NCI-H1694 (cell line): Measurements from ENCODE around the gene OOEP.

ENCODE experiments used
- DNase-seq: peaks from one replicate; lab custom pipeline; 2025; lab: John Stamatoyannopoulos, UW

The OOEP gene

GRCh38 chr6:73364549-73364948 is 5.1 kb downstream of the OOEP start:
- no peak for DNase-seq

- no peak for DNase-seq
Measured at GRCh38 chr6:73364121-73364520, 5.6 kb downstream of the OOEP start.

GRCh38 chr6:73363537-73363875 is 6.2 kb downstream of the OOEP start:
- no peak for DNase-seq

GRCh38 chr6:73362869-73363536 is 6.7 kb downstream of the OOEP start:
- no peak for DNase-seq

GRCh38 chr6:73362358-73362757 is 7.3 kb downstream of the OOEP start, which contains the start of gene KHDC3L:
TSS of gene KHDC3L (plus strand) at chr6:73362658. CDS start at chr6:73362730, 72 bp downstream.
- DNase-seq = no peak

- no peak for DNase-seq
Measured at GRCh38 chr6:73353636-73354593, 15.8 kb downstream of the OOEP start, which contains the start of gene DPPA5. TSS of gene DPPA5 (minus strand) at chr6:73354276. CDS start at chr6:73354225, 51 bp downstream.

- DNase-seq = no peak
Measured at GRCh38 chr6:73349311-73349710, 20.4 kb downstream of the OOEP start.

GRCh38 chr6:73348550-73349204 is 21.0 kb downstream of the OOEP start:
- DNase-seq = no peak

- DNase-seq = no peak
Measured at GRCh38 chr6:73343164-73343563, 26.5 kb downstream of the OOEP start.

GRCh38 chr6:73342174-73342573 is 27.5 kb downstream of the OOEP start:
- no peak for DNase-seq

- DNase-seq = no peak
Measured at GRCh38 chr6:73341335-73341734, 28.4 kb downstream of the OOEP start.

- DNase-seq = no peak
Measured at GRCh38 chr6:73340048-73340447, 29.6 kb downstream of the OOEP start.

- no peak for DNase-seq
Measured at GRCh38 chr6:73339340-73339739, 30.4 kb downstream of the OOEP start.

GRCh38 chr6:73329201-73329600 is 40.5 kb downstream of the OOEP start:
- no peak for DNase-seq

- DNase-seq = no peak
Measured at GRCh38 chr6:73328790-73329189, 40.9 kb downstream of the OOEP start.

GRCh38 chr6:73325656-73326055 is 44.0 kb downstream of the OOEP start:
- DNase-seq = no peak

GRCh38 chr6:73323323-73323722 is 46.4 kb downstream of the OOEP start:
- DNase-seq = no peak
